ENCODE results near the gene METTL8. TPM values are rescaled to one million over a fixed set of nuclear protein-coding genes. Genes with fewer than 3 reads are reported as not detected.

METTL8 gene
- total RNA-seq, 4 donors from 2014 or later: 28.6 to 44.0 (median 37.3) TPM

GRCh38 chr2:171407676-171408044 lies 26.1 kb downstream of the METTL8 start:
- 89 to 100% methylated on average over 1 of the region's 1 CpG for WGBS, 2 donors (ENCODE audit: low coverage in 1 of 2)
- H3K36me3 ChIP-seq: no peaks in the 10 kb centered on the region
- H3K4me1 ChIP-seq: peaks cover 0 to 29% (median 3%) of the 10 kb centered on the region in 3 donors
- H3K27ac ChIP-seq: no peak overlapping the region
- no peaks in the 10 kb centered on the region for H3K27me3 ChIP-seq
- H3K9me3 ChIP-seq: no peaks in the 10 kb centered on the region
- no peak for ATAC-seq
- no peak overlapping the region for H3K4me3 ChIP-seq
- no peak for TF ChIP-seq POLR2A (IDR thresholded peaks at IDR 0.05)

DNA sequence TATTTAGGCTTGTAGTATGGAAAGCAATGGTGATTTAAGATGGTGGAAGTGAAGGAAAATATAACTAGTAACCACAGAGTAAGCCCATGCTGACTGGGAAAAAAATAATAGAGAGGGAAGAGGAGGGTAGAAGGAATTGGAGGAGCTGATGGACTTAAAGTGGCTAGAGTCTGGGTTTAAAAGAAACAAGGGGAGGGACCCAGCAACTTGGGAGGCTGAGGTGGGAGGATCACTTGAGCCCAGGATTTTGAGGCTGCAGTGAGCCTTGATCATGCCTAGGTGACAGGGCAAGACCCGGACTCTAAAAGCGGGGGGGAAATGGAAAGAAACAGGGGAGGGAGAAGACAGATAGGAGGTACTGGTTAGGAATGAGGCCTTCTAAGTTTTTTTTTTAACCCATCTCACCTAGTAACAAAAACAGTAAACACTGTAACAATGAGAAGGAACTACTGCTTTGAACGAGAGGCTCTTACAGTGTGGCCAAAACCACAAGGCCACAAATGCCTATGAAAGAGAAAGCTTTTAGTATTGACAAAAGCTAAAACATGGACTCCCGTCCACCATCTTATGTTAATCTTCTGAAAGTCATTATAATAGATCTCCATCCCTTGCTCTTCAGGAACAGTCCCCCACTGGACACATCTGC lies 26.6 kb downstream of the METTL8 start:
- no peak overlapping the region for H3K4me3 ChIP-seq
- no peaks in the 10 kb centered on the region for H3K36me3 ChIP-seq
- no peak for ATAC-seq
- H3K27me3 ChIP-seq: no peaks in the 10 kb centered on the region
- TF ChIP-seq CTCF (IDR thresholded peaks at IDR 0.05): no peak
- TF ChIP-seq EP300 (IDR thresholded peaks at IDR 0.05): no peak
- TF ChIP-seq POLR2AphosphoS5 (IDR thresholded peaks at IDR 0.05): no peak
- TF ChIP-seq POLR2A (IDR thresholded peaks at IDR 0.05): no peak
- H3K27ac ChIP-seq: no peak overlapping the region
- 87 to 100% methylated on average over 1 to 4 of the region's 4 CpGs for WGBS, 2 donors (ENCODE audit: low coverage in 1 of 2)
- peaks cover 0 to 24% (median 3%) of the 10 kb centered on the region in 3 donors for H3K4me1 ChIP-seq
- H3K9me3 ChIP-seq: peaks cover 0 to under 1% (median 0%) of the 10 kb centered on the region in 3 donors

DNA sequence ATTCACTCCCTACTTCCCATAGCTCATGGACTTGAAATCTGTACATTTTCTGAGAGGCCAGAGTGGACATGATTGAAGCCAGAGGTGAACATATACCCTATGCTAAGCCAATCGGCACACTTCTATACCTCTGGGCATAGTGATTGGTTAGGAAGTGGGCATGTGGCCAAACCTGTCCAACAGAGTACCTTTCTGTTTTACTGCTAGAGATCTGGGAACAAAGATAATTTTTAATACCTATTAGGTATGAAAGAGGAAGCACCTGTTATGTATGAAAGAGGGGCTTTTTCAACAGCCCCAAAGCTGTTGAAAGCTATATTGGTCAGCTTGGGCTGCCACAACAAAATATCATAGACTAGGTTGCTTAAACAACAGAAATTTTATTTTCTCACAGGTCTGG lies 27.7 kb downstream of the METTL8 start:
- 67 to 83% methylated on average over 1 of the region's 1 CpG for WGBS, 2 donors (ENCODE audit: low coverage in 1 of 2)
- ATAC-seq: no peak
- no peak for TF ChIP-seq EP300 (IDR thresholded peaks at IDR 0.05)
- TF ChIP-seq CTCF (IDR thresholded peaks at IDR 0.05): no peak
- no peak for TF ChIP-seq POLR2A (IDR thresholded peaks at IDR 0.05)
- TF ChIP-seq POLR2AphosphoS5 (IDR thresholded peaks at IDR 0.05): no peak
- Histone ChIP-seq H3K27ac (no peak overlapping the region), H3K36me3 (no peaks in the 10 kb centered on the region), H3K4me3 (no peak overlapping the region), H3K4me1 (peaks cover 0 to 20% (median 3%) of the 10 kb centered on the region in 3 donors), H3K27me3 (no peaks in the 10 kb centered on the region), H3K9me3 (peaks cover 0 to 6% (median 0%) of the 10 kb centered on the region in 3 donors)

DNA sequence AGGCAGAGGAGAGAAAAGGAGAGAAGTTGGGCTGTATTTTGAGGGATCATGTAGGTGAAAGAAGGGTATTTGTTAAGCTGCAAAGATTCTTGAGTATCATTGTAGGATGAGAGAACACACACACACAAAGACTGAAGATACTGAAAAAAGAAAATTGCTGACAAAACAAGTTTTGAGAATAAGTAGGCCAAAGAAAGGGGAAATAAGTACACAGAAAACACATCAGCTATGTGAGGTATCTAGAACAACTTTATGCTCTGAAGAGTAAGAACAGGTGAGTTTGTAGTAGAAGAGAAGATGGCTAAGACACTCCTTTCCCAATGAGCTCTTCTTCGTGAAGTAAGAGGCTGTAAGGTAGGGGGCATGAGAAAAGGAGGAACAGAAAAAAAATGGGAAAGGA lies 28.2 kb downstream of the METTL8 start:
- Histone ChIP-seq H3K9me3 (peaks cover 0 to 6% (median 0%) of the 10 kb centered on the region in 3 donors), H3K27me3 (no peaks in the 10 kb centered on the region), H3K36me3 (no peaks in the 10 kb centered on the region), H3K4me1 (peaks cover 0 to 19% (median 3%) of the 10 kb centered on the region in 3 donors), H3K27ac (no peak overlapping the region), H3K4me3 (no peak overlapping the region)
- ATAC-seq: no peak
- TF ChIP-seq CTCF (IDR thresholded peaks at IDR 0.05) (no peak), POLR2AphosphoS5 (IDR thresholded peaks at IDR 0.05) (no peak), EP300 (IDR thresholded peaks at IDR 0.05) (no peak), POLR2A (IDR thresholded peaks at IDR 0.05) (no peak)
- WGBS, 2 donors (ENCODE audit: low coverage in 1 of 2): 82 to 100% methylated on average over 1 of the region's 1 CpG

DNA sequence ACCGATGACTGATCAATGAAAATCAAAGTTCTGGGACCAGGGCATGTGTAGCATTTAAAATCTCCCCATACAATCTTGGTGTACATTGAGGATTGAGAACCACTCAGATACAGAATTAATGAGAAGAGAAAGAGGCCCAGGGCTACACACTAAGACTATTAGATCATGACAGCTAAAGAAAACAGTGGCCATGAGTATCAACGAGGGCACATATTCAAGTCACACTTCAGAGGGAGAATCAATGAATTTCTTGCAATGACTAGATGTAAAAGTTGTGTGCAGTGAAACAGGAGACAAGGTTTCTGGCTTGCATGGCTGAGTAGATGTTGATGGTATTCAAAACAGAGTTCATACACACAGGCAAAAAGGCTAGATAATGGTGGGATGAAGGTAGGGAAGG lies 29.1 kb downstream of the METTL8 start:
- Histone ChIP-seq H3K36me3 (no peaks in the 10 kb centered on the region), H3K27ac (no peak overlapping the region), H3K4me1 (peaks cover 0 to 11% (median 0%) of the 10 kb centered on the region in 3 donors), H3K4me3 (no peak overlapping the region), H3K27me3 (no peaks in the 10 kb centered on the region), H3K9me3 (peaks cover 0 to 6% (median 0%) of the 10 kb centered on the region in 3 donors)
- no peak for TF ChIP-seq CTCF (IDR thresholded peaks at IDR 0.05)
- no peak for TF ChIP-seq POLR2AphosphoS5 (IDR thresholded peaks at IDR 0.05)
- no peak for TF ChIP-seq POLR2A (IDR thresholded peaks at IDR 0.05)
- TF ChIP-seq EP300 (IDR thresholded peaks at IDR 0.05): no peak
- ATAC-seq: no peak
- WGBS, 2 donors (ENCODE audit: low coverage in 1 of 2): 90 to 98% methylated on average over 2 of the region's 2 CpGs
